ENCODE measurements around the gene CATSPER4. TPM values are rescaled to one million over a fixed set of nuclear protein-coding genes. Genes with fewer than 3 reads are reported as not detected.

CATSPER4 gene
- total and polyA plus RNA-seq, 9 donors, result 0.06 TPM; not detected in 8

GRCh38 chr1:26177182-26177684, 13.2 kb upstream of the CATSPER4 start, which contains the start of gene CNKSR1:
Gene CNKSR1, plus strand, starts transcription at chr1:26177491. Its CDS starts 57 bp downstream, at chr1:26177548.
- Histone ChIP-seq H3K4me3 (ENCODE audit: low read length) (no peak within 1 kb of the TSS), H3K36me3 (ENCODE audit: control insufficient read depth, insufficient read depth, low read length) (no peaks in the 10 kb centered on the region), H3K4me1 (ENCODE audit: control insufficient read depth, insufficient read depth, low read length) (peaks cover 5% of the 10 kb centered on the region), H3K27me3 (ENCODE audit: control insufficient read depth, insufficient read depth, low read length) (no peaks in the 10 kb centered on the region), H3K9me3 (replicated peaks; ENCODE audit: control insufficient read depth, low read depth, low read length) (no peaks in the 10 kb centered on the region), H3K27ac (ENCODE audit: low read length) (no peak within 1 kb of the TSS)
- WGBS (ENCODE audit: insufficient coverage), result 43% methylated on average over 21 of the region's 21 CpGs
- DNase-seq, result no peak

GRCh38 chr1:26180010-26180506, 10.3 kb upstream of the CATSPER4 start:
- Histone ChIP-seq H3K27ac (ENCODE audit: low read length) (no peak overlapping the region), H3K27me3 (ENCODE audit: control insufficient read depth, insufficient read depth, low read length) (no peaks in the 10 kb centered on the region), H3K9me3 (replicated peaks; ENCODE audit: control insufficient read depth, low read depth, low read length) (no peaks in the 10 kb centered on the region), H3K4me3 (ENCODE audit: low read length) (no peak overlapping the region), H3K36me3 (ENCODE audit: control insufficient read depth, insufficient read depth, low read length) (no peaks in the 10 kb centered on the region), H3K4me1 (ENCODE audit: control insufficient read depth, insufficient read depth, low read length) (peaks cover 5% of the 10 kb centered on the region)
- no peak for DNase-seq
- 83% methylated on average over 3 of the region's 4 CpGs for WGBS (ENCODE audit: insufficient coverage)

- DNase-seq, result no peak
- peaks cover 5% of the 10 kb centered on the region for H3K4me1 ChIP-seq (ENCODE audit: control insufficient read depth, insufficient read depth, low read length)
- 45% methylated on average over 6 of the region's 9 CpGs for WGBS (ENCODE audit: insufficient coverage)
- no peaks in the 10 kb centered on the region for H3K36me3 ChIP-seq (ENCODE audit: control insufficient read depth, insufficient read depth, low read length)
- no peak overlapping the region for H3K27ac ChIP-seq (ENCODE audit: low read length)
- no peak overlapping the region for H3K4me3 ChIP-seq (ENCODE audit: low read length)
- H3K9me3 ChIP-seq (replicated peaks; ENCODE audit: control insufficient read depth, low read depth, low read length), result no peaks in the 10 kb centered on the region
- no peaks in the 10 kb centered on the region for H3K27me3 ChIP-seq (ENCODE audit: control insufficient read depth, insufficient read depth, low read length)
Measured at GRCh38 chr1:26181586-26182382, 8.6 kb upstream of the CATSPER4 start.

GRCh38 chr1:26182383-26182696, 8.1 kb upstream of the CATSPER4 start:
- DNase-seq, result no peak
- 66% methylated on average over 7 of the region's 7 CpGs for WGBS (ENCODE audit: insufficient coverage)
- Histone ChIP-seq H3K9me3 (replicated peaks; ENCODE audit: control insufficient read depth, low read depth, low read length) (no peaks in the 10 kb centered on the region), H3K36me3 (ENCODE audit: control insufficient read depth, insufficient read depth, low read length) (no peaks in the 10 kb centered on the region), H3K4me1 (ENCODE audit: control insufficient read depth, insufficient read depth, low read length) (peaks cover 5% of the 10 kb centered on the region), H3K4me3 (ENCODE audit: low read length) (no peak overlapping the region), H3K27me3 (ENCODE audit: control insufficient read depth, insufficient read depth, low read length) (no peaks in the 10 kb centered on the region), H3K27ac (ENCODE audit: low read length) (no peak overlapping the region)

- no peaks in the 10 kb centered on the region for H3K36me3 ChIP-seq (ENCODE audit: control insufficient read depth, insufficient read depth, low read length)
Measured at GRCh38 chr1:26184086-26184485, 6.3 kb upstream of the CATSPER4 start.

GRCh38 chr1:26184883-26185282, 5.5 kb upstream of the CATSPER4 start:
- peaks cover 5% of the 10 kb centered on the region for H3K4me1 ChIP-seq (ENCODE audit: control insufficient read depth, insufficient read depth, low read length)
- 89% methylated on average over 19 of the region's 21 CpGs for WGBS (ENCODE audit: insufficient coverage)
- no peak overlapping the region for H3K27ac ChIP-seq (ENCODE audit: low read length)
- DNase-seq, result no peak
- no peaks in the 10 kb centered on the region for H3K9me3 ChIP-seq (replicated peaks; ENCODE audit: control insufficient read depth, low read depth, low read length)
- no peaks in the 10 kb centered on the region for H3K36me3 ChIP-seq (ENCODE audit: control insufficient read depth, insufficient read depth, low read length)
- H3K27me3 ChIP-seq (ENCODE audit: control insufficient read depth, insufficient read depth, low read length), result no peaks in the 10 kb centered on the region
- H3K4me3 ChIP-seq (ENCODE audit: low read length), result no peak overlapping the region

More at GRCh38 chr1:26184086-26184485, 6.3 kb upstream of the CATSPER4 start:
- Histone ChIP-seq H3K9me3 (replicated peaks; ENCODE audit: control insufficient read depth, low read depth, low read length) (no peaks in the 10 kb centered on the region), H3K27ac (ENCODE audit: low read length) (no peak overlapping the region), H3K4me1 (ENCODE audit: control insufficient read depth, insufficient read depth, low read length) (peaks cover 5% of the 10 kb centered on the region), H3K4me3 (ENCODE audit: low read length) (no peak overlapping the region), H3K27me3 (ENCODE audit: control insufficient read depth, insufficient read depth, low read length) (no peaks in the 10 kb centered on the region)
- no peak for DNase-seq
- WGBS (ENCODE audit: insufficient coverage), result 88% methylated on average over 4 of the region's 7 CpGs

GRCh38 chr1:26187882-26188281, 2.5 kb upstream of the CATSPER4 start:
- Histone ChIP-seq H3K9me3 (replicated peaks; ENCODE audit: control insufficient read depth, low read depth, low read length) (no peaks in the 10 kb centered on the region), H3K4me3 (ENCODE audit: low read length) (no peak overlapping the region)
- WGBS (ENCODE audit: insufficient coverage), result no CpG with 5 or more reads among the region's 6 CpGs

GRCh38 chr1:26188477-26188876, 1.9 kb upstream of the CATSPER4 start:
- Histone ChIP-seq H3K4me1 (ENCODE audit: control insufficient read depth, insufficient read depth, low read length) (no peaks in the 10 kb centered on the region), H3K4me3 (ENCODE audit: low read length) (no peak overlapping the region), H3K27me3 (ENCODE audit: control insufficient read depth, insufficient read depth, low read length) (no peaks in the 10 kb centered on the region), H3K9me3 (replicated peaks; ENCODE audit: control insufficient read depth, low read depth, low read length) (no peaks in the 10 kb centered on the region), H3K36me3 (ENCODE audit: control insufficient read depth, insufficient read depth, low read length) (no peaks in the 10 kb centered on the region), H3K27ac (ENCODE audit: low read length) (no peak overlapping the region)
- 83% methylated on average over 3 of the region's 8 CpGs for WGBS (ENCODE audit: insufficient coverage)
- DNase-seq, result no peak

More at GRCh38 chr1:26187882-26188281, 2.5 kb upstream of the CATSPER4 start:
- Histone ChIP-seq H3K27ac (ENCODE audit: low read length) (no peak overlapping the region), H3K27me3 (ENCODE audit: control insufficient read depth, insufficient read depth, low read length) (no peaks in the 10 kb centered on the region), H3K36me3 (ENCODE audit: control insufficient read depth, insufficient read depth, low read length) (no peaks in the 10 kb centered on the region), H3K4me1 (ENCODE audit: control insufficient read depth, insufficient read depth, low read length) (no peaks in the 10 kb centered on the region)
- no peak for DNase-seq

GRCh38 chr1:26189331-26189730, 1.1 kb upstream of the CATSPER4 start:
- Histone ChIP-seq H3K4me3 (ENCODE audit: low read length) (no peak overlapping the region), H3K9me3 (replicated peaks; ENCODE audit: control insufficient read depth, low read depth, low read length) (no peaks in the 10 kb centered on the region), H3K36me3 (ENCODE audit: control insufficient read depth, insufficient read depth, low read length) (no peaks in the 10 kb centered on the region), H3K4me1 (ENCODE audit: control insufficient read depth, insufficient read depth, low read length) (no peaks in the 10 kb centered on the region), H3K27me3 (ENCODE audit: control insufficient read depth, insufficient read depth, low read length) (no peaks in the 10 kb centered on the region), H3K27ac (ENCODE audit: low read length) (no peak overlapping the region)
- 57% methylated on average over 2 of the region's 6 CpGs for WGBS (ENCODE audit: insufficient coverage)
- DNase-seq, result no peak

GRCh38 chr1:26189751-26190275, 589 bp upstream of the CATSPER4 start:
- H3K4me1 ChIP-seq (ENCODE audit: control insufficient read depth, insufficient read depth, low read length), result no peaks in the 10 kb centered on the region
- no peaks in the 10 kb centered on the region for H3K27me3 ChIP-seq (ENCODE audit: control insufficient read depth, insufficient read depth, low read length)
- no peak overlapping the region for H3K4me3 ChIP-seq (ENCODE audit: low read length)
- DNase-seq, result no peak
- H3K36me3 ChIP-seq (ENCODE audit: control insufficient read depth, insufficient read depth, low read length), result no peaks in the 10 kb centered on the region
- WGBS (ENCODE audit: insufficient coverage), result 100% methylated on average over 2 of the region's 7 CpGs
- H3K9me3 ChIP-seq (replicated peaks; ENCODE audit: control insufficient read depth, low read depth, low read length), result no peaks in the 10 kb centered on the region
- H3K27ac ChIP-seq (ENCODE audit: low read length), result no peak overlapping the region
